GM18951 (cell line): ENCODE data around the gene CCDC187.

ENCODE experiments used
- POLR2A ChIP-seq: IDR thresholded peaks from 4 replicates; pipeline ENCODE4 v1.6.1; 2011; ENCODE audit warnings: mild to moderate bottlenecking; ENCODE audit not compliant: insufficient read length, insufficient read depth; ENCODE audit errors: extremely low read depth
- in situ Hi-C: fragments of 300-500 bp; cut with MboI; formaldehyde crosslinking; loops from one replicate; pipeline ENCODE4 v1.12.0; 2022; ENCODE audit warnings: low sequenced_read_pairs, mixed read lengths, inconsistent platforms; ENCODE audit not compliant: unreplicated experiment

Gene CCDC187

GRCh38 chr9:136211006-136211405 lies 92.9 kb downstream of the CCDC187 start:
- in situ Hi-C loops: no loop called here
- TF ChIP-seq POLR2A: no peak

- TF ChIP-seq POLR2A: no peak
- in situ Hi-C loops: no loop called here
Measured at GRCh38 chr9:136210276-136210675, 93.6 kb downstream of the CCDC187 start.

- TF ChIP-seq POLR2A: no peak
- in situ Hi-C loops: no loop called here
Measured at GRCh38 chr9:136209786-136210185, 94.1 kb downstream of the CCDC187 start.

- no peak for TF ChIP-seq POLR2A
- in situ Hi-C loops: no loop called here
Measured at GRCh38 chr9:136209232-136209631, 94.7 kb downstream of the CCDC187 start.

- TF ChIP-seq POLR2A: no peak
- in situ Hi-C loops: no loop called here
Measured at GRCh38 chr9:136208675-136209074, 95.2 kb downstream of the CCDC187 start.

GRCh38 chr9:136207616-136208015 lies 96.3 kb downstream of the CCDC187 start:
- no peak for TF ChIP-seq POLR2A
- in situ Hi-C loops: no loop called here

GRCh38 chr9:136206602-136207275 lies 97.2 kb downstream of the CCDC187 start:
- in situ Hi-C loops: no loop called here
- no peak for TF ChIP-seq POLR2A

- in situ Hi-C loops: no loop called here
- TF ChIP-seq POLR2A: peak; percentile 13
Measured at GRCh38 chr9:136205707-136205992, 98.2 kb downstream of the CCDC187 start.

GRCh38 chr9:136204838-136205706 lies 98.8 kb downstream of the CCDC187 start, which contains the start of gene LHX3:
TSS of gene LHX3 (minus strand) at chr9:136205128. CDS start at chr9:136205012, 116 bp downstream.
- in situ Hi-C loops: no loop called here

GRCh38 chr9:136204145-136204805 lies 99.6 kb downstream of the CCDC187 start:
- in situ Hi-C loops: no loop called here
- TF ChIP-seq POLR2A: no peak

More at GRCh38 chr9:136204838-136205706, 98.8 kb downstream of the CCDC187 start, which contains the start of gene LHX3:
- TF ChIP-seq POLR2A: no peak

GRCh38 chr9:136203408-136204144 lies 100.3 kb downstream of the CCDC187 start:
- in situ Hi-C loops: no loop called here
- TF ChIP-seq POLR2A: no peak

GRCh38 chr9:136202454-136203407 lies 101.2 kb downstream of the CCDC187 start:
- in situ Hi-C loops: no loop called here

More at GRCh38 chr9:136202454-136203407, 101.2 kb downstream of the CCDC187 start:
- TF ChIP-seq POLR2A: no peak
